HepG2 (cell line): ENCODE data around the gene CDKL2. TPM values are rescaled to one million over a fixed set of nuclear protein-coding genes. Genes with fewer than 3 reads are reported as not detected.

Experiments used
- ATAC-seq: fragments of 200-7000 bp; cut with Tn5 transposase; 3 replicates; pipeline ENCODE4 v1.9.1; 2020; ENCODE audit warnings: mild to moderate bottlenecking, moderate library complexity
- BruUV-seq: library from RNA; stranded (reverse); fragments of 400-500 nt; replicated peaks from 2 replicates; lab custom pipeline; 2021; lab: Mats Ljungman, UMichigan
- CTCF ChIA-PET: fragments of 300-600 bp; formaldehyde crosslinking; extraction: SDS; loops from one replicate; lab custom pipeline; 2021; ENCODE audit warnings: low total read pairs, inconsistent platforms, low intra/inter-chr PET ratio; lab: Yijun Ruan, JAX
- POLR2A ChIA-PET: fragments of 350-600 bp; sonication (Branson Sonifier 250); formaldehyde crosslinking; loops from one replicate; lab custom pipeline; 2020; ENCODE audit warnings: antibody characterized with exemption, inconsistent platforms; lab: Yijun Ruan, JAX
- DNase-seq: peaks from one replicate; pipeline ENCODE4 v3.0.0-alpha.2; 2015; ENCODE audit warnings: low spot score
- FAIRE-seq: peaks from 3 replicates; lab custom pipeline; 2011; peaks lifted over from hg19 to GRCh38; lab: Jason Lieb, UNC
- H2AFZ ChIP-seq: one replicate; pipeline ENCODE4 v1.6.1; 2011; ENCODE audit warnings: low read length, inconsistent platforms
- H3K27ac ChIP-seq: fragments of 300-600 bp; 3 replicates; pipeline ENCODE4 v1.8.0; 2011; ENCODE audit warnings: mixed run types, mild to moderate bottlenecking, mixed read lengths, low read length, inconsistent platforms; ENCODE audit not compliant: insufficient read depth; ENCODE audit errors: extremely low read length
- H3K27me3 ChIP-seq, 2 experiments: fragments of 200-600 bp in 1 of 2; 2 replicates in 1 of 2; 3 replicates in 1 of 2; pipeline versions ENCODE4 v1.6.0 to v1.8.0; 2011; ENCODE audit warnings: low read length in 2 of 2, mild to moderate bottlenecking in 2 of 2, moderate library complexity in 2 of 2, inconsistent platforms in 1 of 2; ENCODE audit not compliant: insufficient read depth in 2 of 2, control insufficient read depth in 1 of 2
- H3K36me3 ChIP-seq, 2 experiments: fragments of 200-600 bp in 1 of 2; replicated peaks in 1 of 2; 2 replicates in 1 of 2; 3 replicates in 1 of 2; pipeline versions ENCODE4 v1.5.1 to v1.8.0; 2011; ENCODE audit warnings: low read length in 2 of 2, inconsistent platforms in 1 of 2; ENCODE audit not compliant: insufficient read depth in 2 of 2, control insufficient read depth in 1 of 2
- H3K4me1 ChIP-seq: 2 replicates; pipeline ENCODE4 v1.5.1; 2012; ENCODE audit warnings: low read length, inconsistent platforms; ENCODE audit not compliant: insufficient read depth
- H3K4me2 ChIP-seq: 2 replicates; pipeline ENCODE4 v1.6.0; 2011; ENCODE audit warnings: low read depth, low read length, inconsistent platforms
- H3K4me3 ChIP-seq, 3 experiments: fragments of 200-600 bp in 1 of 3; sonication (generic), shearing (Covaris generic) in 1 of 3; replicated peaks in 1 of 3; 2 replicates each; pipeline ENCODE4 v1.5.1; 2011 to 2016; ENCODE audit warnings: low read length in 3 of 3, inconsistent platforms in 2 of 3, low read depth in 2 of 3, mild to moderate bottlenecking in 2 of 3, control low read depth in 1 of 3, mixed read lengths in 1 of 3; ENCODE audit not compliant: insufficient read depth in 1 of 3
- H3K79me2 ChIP-seq: one replicate; pipeline ENCODE4 v1.6.1; 2011; ENCODE audit warnings: low read length, inconsistent platforms; ENCODE audit not compliant: insufficient read depth
- H3K9ac ChIP-seq: 2 replicates; pipeline ENCODE4 v1.6.0; 2011; ENCODE audit warnings: mild to moderate bottlenecking, low read depth, low read length, inconsistent platforms; ENCODE audit not compliant: insufficient read depth
- H3K9me3 ChIP-seq: 2 replicates; pipeline ENCODE4 v1.5.1; 2012; ENCODE audit warnings: mild to moderate bottlenecking, low read length
- H4K20me1 ChIP-seq: 2 replicates; pipeline ENCODE4 v1.6.0; 2011; ENCODE audit warnings: inconsistent platforms, mild to moderate bottlenecking, low read length, moderate library complexity; ENCODE audit not compliant: insufficient read depth
- CBFB ChIP-seq: sonication (generic); formaldehyde crosslinking; IDR thresholded peaks from 2 replicates; pipeline ENCODE4 v1.4.0; 2020; ENCODE audit warnings: missing genetic modification reagents
- CREM ChIP-seq, 2 experiments: sonication (generic) in 1 of 2; formaldehyde crosslinking in 1 of 2; IDR thresholded peaks; 2 replicates each; pipeline versions ENCODE4 v1.4.0 to v1.6.1; 2016 to 2020; ENCODE audit warnings: antibody characterized with exemption in 1 of 2, mild to moderate bottlenecking in 1 of 2, missing genetic modification reagents in 1 of 2
- HOXA5 ChIP-seq: sonication (generic); formaldehyde crosslinking; IDR thresholded peaks from 2 replicates; pipeline ENCODE4 v1.4.0; 2020; ENCODE audit warnings: missing genetic modification reagents
- PAF1 ChIP-seq: IDR thresholded peaks from 2 replicates; pipeline ENCODE4 v1.6.1; 2016; ENCODE audit warnings: missing genetic modification reagents, missing compliant biosample characterization
- PRPF4 ChIP-seq: fragments of 200-400 bp; formaldehyde crosslinking; IDR thresholded peaks from 2 replicates; pipeline ENCODE4 v1.6.1; 2016; ENCODE audit warnings: low read length, low read depth; ENCODE audit not compliant: poor library complexity, severe bottlenecking
- TBL1XR1 ChIP-seq: fragments of 150-350 bp; IDR thresholded peaks from 2 replicates; pipeline ENCODE4 v1.6.1; 2014; ENCODE audit warnings: borderline replicate concordance, low read length; ENCODE audit not compliant: partially characterized antibody
- TBX3 ChIP-seq: fragments of 450-650 bp; IDR thresholded peaks from 2 replicates; pipeline ENCODE4 v1.6.1; 2017; ENCODE audit warnings: antibody characterized with exemption, mild to moderate bottlenecking, inconsistent platforms, borderline replicate concordance
- YEATS4 ChIP-seq: sonication (generic); formaldehyde crosslinking; IDR thresholded peaks from 2 replicates; pipeline ENCODE4 v1.4.0; 2020; ENCODE audit warnings: missing genetic modification reagents, borderline replicate concordance
- ZNF577 ChIP-seq: sonication (generic); formaldehyde crosslinking; IDR thresholded peaks from 2 replicates; pipeline ENCODE4 v1.4.0; 2020; ENCODE audit warnings: mild to moderate bottlenecking, low read depth, missing genetic modification reagents, borderline replicate concordance
- ZNF605 ChIP-seq: sonication (generic); formaldehyde crosslinking; IDR thresholded peaks from 2 replicates; pipeline ENCODE4 v1.8.0; 2022; ENCODE audit warnings: mild to moderate bottlenecking, missing genetic modification reagents
- WGBS: methylation state at CpG from one replicate; pipeline ENCODE4 v1.1.6; 2017; ENCODE audit warnings: low lambda C conversion rate; 5-methylcytosine and 5-hydroxymethylcytosine counted together
- in situ Hi-C: cut with HindIII; loops from 2 replicates; pipeline ENCODE4 v1.10.0; 2017; ENCODE audit warnings: low pct_unique_long_range_greater_than_20kb; ENCODE audit not compliant: extremely low pct_ligation_motif_present
- intact Hi-C: fragments of 100-400 bp; cut with micrococcal nuclease; formaldehyde crosslinking; loops from one replicate; pipeline ENCODE4 v1.10.0; 2022; ENCODE audit not compliant: unreplicated experiment
- polyA plus RNA-seq, 8 experiments: library from polyadenylated mRNA; depleted of rRNA in 3 of 8; stranded (reverse) in 7 of 8; unstranded in 1 of 8; fragments of >200 nt; fragmentation: Illumina TruSeq in 4 of 8; extraction: Trizol in 4 of 8; gene quantifications; 2 replicates each; pipeline versions ENCODE4 v1.2.1 to v1.2.3, GENCODE V29; 2011 to 2016; ENCODE audit warnings: low read depth in 4 of 8, missing spikeins in 1 of 8, mixed read lengths in 1 of 8; ENCODE audit not compliant: insufficient read depth in 1 of 8
- total RNA-seq, 5 experiments: library from RNA; depleted of rRNA; stranded (reverse); fragments of >200 nt; fragmentation: Illumina TruSeq; extraction: Trizol; gene quantifications; 2 replicates each; pipeline ENCODE4 v1.2.3, GENCODE V29; 2016; ENCODE audit warnings: low read depth in 1 of 5
- TF ChIP-seq, protein P1 (sequence below): sonication (generic); formaldehyde crosslinking; IDR thresholded peaks from 2 replicates; pipeline ENCODE4 v1.5.0; 2020; ENCODE audit warnings: missing genetic modification reagents
- TF ChIP-seq, protein P2 (sequence below): fragments of 450-650 bp; IDR thresholded peaks from 2 replicates; pipeline ENCODE4 v1.6.1; 2016

Gene CDKL2
- total and polyA plus RNA-seq, 2 of the 13 experiments (the other 11 are each of a cell fraction or from before 2014, with no cell fraction given) = not detected

DNA sequence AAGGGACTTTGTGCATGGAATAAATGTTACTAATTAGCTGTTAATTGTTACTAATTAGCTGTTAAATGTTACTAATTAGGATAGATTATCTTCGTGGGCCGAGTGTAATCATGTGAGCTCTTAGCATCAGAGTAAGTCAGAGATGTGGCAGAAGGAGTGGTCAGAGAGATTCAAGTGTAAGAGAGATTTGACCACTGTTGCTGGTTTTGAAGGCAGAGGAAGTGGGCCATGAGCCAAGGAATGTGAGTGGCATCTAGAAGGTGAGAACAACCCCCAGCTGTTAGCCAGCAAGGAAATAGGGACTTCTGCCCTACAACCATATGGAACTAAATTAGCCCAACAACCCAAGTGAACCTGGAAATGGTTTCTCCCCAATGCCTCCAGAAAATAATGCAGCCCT, 46.3 kb downstream of the CDKL2 start:
- DNase-seq (no peak), FAIRE-seq (no peak)
- POLR2A ChIA-PET = no interaction called here

More for the DNA sequence above, 46.3 kb downstream of the CDKL2 start:
- H3K36me3 ChIP-seq = no peaks in the 10 kb centered on the region
- CTCF ChIA-PET = no interaction called here
- H3K4me3 ChIP-seq = no peak overlapping the region
- no peaks in the 10 kb centered on the region for H3K9me3 ChIP-seq
- H2AFZ ChIP-seq = no peak overlapping the region
- no TSS peak for BruUV-seq
- H3K4me1 ChIP-seq = no peaks in the 10 kb centered on the region
- no peaks in the 10 kb centered on the region for H3K79me2 ChIP-seq
- TF ChIP-seq HOXA5 (no peak), YEATS4 (CRISPR knock-in tag) (no peak), ZNF605 (CRISPR knock-in tag) (no peak), CREM (IDR thresholded peaks at IDR 0.05) (no peak), CREM (CRISPR knock-in tag; IDR thresholded peaks at IDR 0.05) (no peak), CBFB (CRISPR knock-in tag) (no peak), TBL1XR1 (no peak), PRPF4 (no peak), PAF1 (CRISPR knock-in tag) (no peak), TBX3 (no peak), ZNF577 (CRISPR knock-in tag) (no peak)
- TF ChIP-seq, protein P1, sequence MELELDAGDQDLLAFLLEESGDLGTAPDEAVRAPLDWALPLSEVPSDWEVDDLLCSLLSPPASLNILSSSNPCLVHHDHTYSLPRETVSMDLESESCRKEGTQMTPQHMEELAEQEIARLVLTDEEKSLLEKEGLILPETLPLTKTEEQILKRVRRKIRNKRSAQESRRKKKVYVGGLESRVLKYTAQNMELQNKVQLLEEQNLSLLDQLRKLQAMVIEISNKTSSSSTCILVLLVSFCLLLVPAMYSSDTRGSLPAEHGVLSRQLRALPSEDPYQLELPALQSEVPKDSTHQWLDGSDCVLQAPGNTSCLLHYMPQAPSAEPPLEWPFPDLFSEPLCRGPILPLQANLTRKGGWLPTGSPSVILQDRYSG = no peak
- TF ChIP-seq, protein P2, sequence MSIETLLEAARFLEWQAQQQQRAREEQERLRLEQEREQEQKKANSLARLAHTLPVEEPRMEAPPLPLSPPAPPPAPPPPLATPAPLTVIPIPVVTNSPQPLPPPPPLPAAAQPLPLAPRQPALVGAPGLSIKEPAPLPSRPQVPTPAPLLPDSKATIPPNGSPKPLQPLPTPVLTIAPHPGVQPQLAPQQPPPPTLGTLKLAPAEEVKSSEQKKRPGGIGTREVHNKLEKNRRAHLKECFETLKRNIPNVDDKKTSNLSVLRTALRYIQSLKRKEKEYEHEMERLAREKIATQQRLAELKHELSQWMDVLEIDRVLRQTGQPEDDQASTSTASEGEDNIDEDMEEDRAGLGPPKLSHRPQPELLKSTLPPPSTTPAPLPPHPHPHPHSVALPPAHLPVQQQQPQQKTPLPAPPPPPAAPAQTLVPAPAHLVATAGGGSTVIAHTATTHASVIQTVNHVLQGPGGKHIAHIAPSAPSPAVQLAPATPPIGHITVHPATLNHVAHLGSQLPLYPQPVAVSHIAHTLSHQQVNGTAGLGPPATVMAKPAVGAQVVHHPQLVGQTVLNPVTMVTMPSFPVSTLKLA = no peak
- H3K9ac ChIP-seq = no peak overlapping the region
- 4% methylated on average over 2 of the region's 2 CpGs for WGBS
- no peaks in the 10 kb centered on the region for H3K27me3 ChIP-seq
- no peak for ATAC-seq
- no peak overlapping the region for H3K27ac ChIP-seq
- intact Hi-C loops = no loop called here
- no peak overlapping the region for H3K4me2 ChIP-seq
- H4K20me1 ChIP-seq = no peaks in the 10 kb centered on the region
- in situ Hi-C loops = no loop called here
